ENCODE results near the gene CORO6. TPM values are rescaled to one million over a fixed set of nuclear protein-coding genes. Genes with fewer than 3 reads are reported as not detected.
A peak's percentile ranks its signal among the peaks of the same experiment; 100 is the strongest.

Gene CORO6
- total and polyA plus RNA-seq, 2 of the 13 experiments (the other 11 are each of a cell fraction or from before 2014, with no cell fraction given) = 0.42 to 0.82 TPM

DNA sequence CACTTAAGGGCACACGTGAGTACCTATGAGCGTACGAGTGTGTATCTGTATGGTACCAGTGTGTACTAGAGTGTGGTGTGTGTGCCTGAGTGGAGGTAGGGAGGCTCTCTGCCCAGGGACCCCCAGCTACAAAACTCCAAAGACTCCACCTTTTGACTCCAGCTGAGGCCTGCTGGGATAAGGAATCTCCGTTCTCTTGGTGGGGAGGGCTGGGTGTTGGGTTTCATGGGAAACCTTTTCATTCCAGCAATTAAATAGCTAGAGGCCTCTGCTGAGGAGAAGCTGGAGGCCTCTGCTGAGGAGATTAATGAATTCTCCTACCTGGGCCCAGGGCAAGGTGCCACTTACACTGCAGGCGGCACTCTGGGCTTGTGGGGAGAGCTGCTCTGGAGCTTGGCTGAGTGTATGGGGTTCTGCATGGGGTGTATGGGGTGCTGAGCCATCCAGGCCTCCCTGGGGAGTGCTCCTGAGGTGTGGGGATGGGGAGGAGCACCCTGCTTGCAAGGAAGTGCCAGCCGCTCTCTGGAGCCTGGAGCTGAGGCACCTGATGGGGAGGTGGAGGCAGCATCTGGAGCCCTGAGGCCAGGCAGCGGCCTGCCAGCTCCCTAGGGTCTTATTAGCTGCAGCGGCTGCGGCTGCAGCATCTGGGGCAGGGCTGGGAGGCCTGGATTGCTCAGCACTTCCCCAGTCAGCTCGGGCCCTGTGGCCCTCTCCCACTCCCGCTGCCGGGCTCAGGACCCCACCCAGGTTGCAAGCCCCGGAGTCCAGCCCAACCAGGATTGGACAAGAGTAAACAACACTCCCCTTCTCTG lies 25.1 kb downstream of the CORO6 start:
- H3K27me3 ChIP-seq (ENCODE audit: control insufficient read depth in 1 of 2, insufficient read depth in 2 of 2, low read length in 2 of 2) = peaks cover 3 to 33% of the 10 kb centered on the region in 2 experiments; a peak in 3 of 5 replicates
- no TSS peak for BruUV-seq (replicated peaks)
- no peaks in the 10 kb centered on the region for H3K36me3 ChIP-seq (replicated peaks in 1 of 2; ENCODE audit: control insufficient read depth in 1 of 2, insufficient read depth in 2 of 2, low read length in 2 of 2)
- ChIA-PET POLR2A (no interaction called here), CTCF (ENCODE audit: low intra/inter-chr PET ratio, low total read pairs) (no interaction called here)
- in situ Hi-C loops (cut with HindIII; ENCODE audit: extremely low pct_ligation_motif_present, low pct_unique_long_range_greater_than_20kb) (no loop called here), intact Hi-C loops (cut with micrococcal nuclease; ENCODE audit: unreplicated experiment) (loop anchor here (10.0 kb wide), 1 partner anchor 223 kb away; no protein-coding TSS in a partner anchor)
- TF ChIP-seq ZKSCAN1 (IDR thresholded peaks at IDR 0.05; ENCODE audit: low read length) = no peak
- TF ChIP-seq ZNF263 (CRISPR knock-in tag; IDR thresholded peaks at IDR 0.05) = peak; percentile 47; the same call in 1 of the 2 replicates
- no peak for TF ChIP-seq ZNF512 (CRISPR knock-in tag; IDR thresholded peaks at IDR 0.05)
- H3K4me1 ChIP-seq (ENCODE audit: insufficient read depth, low read length) = peaks cover 43% of the 10 kb centered on the region
- H3K9me3 ChIP-seq (ENCODE audit: low read length) = no peaks in the 10 kb centered on the region
- H4K20me1 ChIP-seq (ENCODE audit: insufficient read depth, low read length) = no peaks in the 10 kb centered on the region
- no peak overlapping the region for H3K27ac ChIP-seq (ENCODE audit: extremely low read length, insufficient read depth, low read length)
- no peak overlapping the region for H3K4me3 ChIP-seq (replicated peaks in 1 of 3; ENCODE audit: insufficient read depth in 1 of 3, low read depth in 2 of 3, low read length in 3 of 3)
- no peak for ATAC-seq
- no peak overlapping the region for H3K4me2 ChIP-seq (ENCODE audit: low read depth, low read length)
- no peak overlapping the region for H3K9ac ChIP-seq (ENCODE audit: insufficient read depth, low read depth, low read length)
- no peak overlapping the region for H2AFZ ChIP-seq (ENCODE audit: low read length)
- DNase-seq (ENCODE audit: low spot score) = no peak
- no peaks in the 10 kb centered on the region for H3K79me2 ChIP-seq (ENCODE audit: insufficient read depth, low read length)
- WGBS (ENCODE audit: low lambda C conversion rate) = 34% methylated on average over 5 of the region's 13 CpGs
- no peak for FAIRE-seq

DNA sequence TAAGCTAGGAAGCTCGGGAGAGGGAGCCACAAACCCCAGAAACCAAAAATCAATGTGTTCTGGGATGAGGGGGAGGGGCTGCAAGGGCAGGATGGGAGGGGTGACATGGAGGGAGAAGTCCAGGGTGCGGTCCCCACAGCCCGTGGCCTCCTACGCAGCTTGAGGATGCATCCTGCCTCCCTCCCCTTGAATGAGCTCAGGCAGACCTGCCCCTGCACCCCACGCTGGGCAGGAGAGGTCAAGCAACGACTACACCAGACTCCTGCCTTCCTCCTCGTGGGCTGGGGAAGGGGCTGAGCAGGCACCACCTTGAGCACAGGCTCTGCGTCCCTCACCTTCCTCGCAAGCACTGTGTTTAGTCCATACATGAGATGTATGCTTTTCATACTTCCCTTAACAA lies 25.9 kb downstream of the CORO6 start:
- POLR2A ChIA-PET = no interaction called here
- intact Hi-C loops (cut with micrococcal nuclease; ENCODE audit: unreplicated experiment) = loop anchor here (10.0 kb wide), 1 partner anchor 222 kb away; no protein-coding TSS in a partner anchor
- TF ChIP-seq TCF12 (IDR thresholded peaks at IDR 0.05) (no peak), TCF12 (CRISPR knock-in tag; IDR thresholded peaks at IDR 0.05) (no peak), U2AF2 (IDR thresholded peaks at IDR 0.05; ENCODE audit: low read depth, low read length) (no peak), MLLT10 (CRISPR knock-in tag; IDR thresholded peaks at IDR 0.05) (no peak), ZFP41 (CRISPR knock-in tag; IDR thresholded peaks at IDR 0.05; ENCODE audit: borderline replicate concordance) (no peak), TFAP4 (IDR thresholded peaks at IDR 0.05; ENCODE audit: borderline replicate concordance, low read depth) (no peak), ZC3H4 (CRISPR knock-in tag; IDR thresholded peaks at IDR 0.05; ENCODE audit: borderline replicate concordance) (no peak), ZNF354B (CRISPR knock-in tag; IDR thresholded peaks at IDR 0.05) (no peak), ZNF446 (CRISPR knock-in tag; IDR thresholded peaks at IDR 0.05) (no peak), CREB1 (IDR thresholded peaks at IDR 0.05) (no peak), CREB1 (CRISPR knock-in tag; IDR thresholded peaks at IDR 0.05) (no peak)
- TF ChIP-seq, protein P1, sequence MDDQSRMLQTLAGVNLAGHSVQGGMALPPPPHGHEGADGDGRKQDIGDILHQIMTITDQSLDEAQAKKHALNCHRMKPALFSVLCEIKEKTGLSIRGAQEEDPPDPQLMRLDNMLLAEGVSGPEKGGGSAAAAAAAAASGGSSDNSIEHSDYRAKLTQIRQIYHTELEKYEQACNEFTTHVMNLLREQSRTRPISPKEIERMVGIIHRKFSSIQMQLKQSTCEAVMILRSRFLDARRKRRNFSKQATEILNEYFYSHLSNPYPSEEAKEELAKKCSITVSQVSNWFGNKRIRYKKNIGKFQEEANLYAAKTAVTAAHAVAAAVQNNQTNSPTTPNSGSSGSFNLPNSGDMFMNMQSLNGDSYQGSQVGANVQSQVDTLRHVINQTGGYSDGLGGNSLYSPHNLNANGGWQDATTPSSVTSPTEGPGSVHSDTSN (CRISPR knock-in tag; IDR thresholded peaks at IDR 0.05; ENCODE audit: borderline replicate concordance) = no peak

More for the DNA sequence above, 25.9 kb downstream of the CORO6 start:
- in situ Hi-C loops (cut with HindIII; ENCODE audit: extremely low pct_ligation_motif_present, low pct_unique_long_range_greater_than_20kb) = no loop called here
- no peaks in the 10 kb centered on the region for H3K79me2 ChIP-seq (ENCODE audit: insufficient read depth, low read length)
- H3K4me1 ChIP-seq (ENCODE audit: insufficient read depth, low read length) = peaks cover 51% of the 10 kb centered on the region
- CTCF ChIA-PET (ENCODE audit: low intra/inter-chr PET ratio, low total read pairs) = no interaction called here
- H3K36me3 ChIP-seq (replicated peaks in 1 of 2; ENCODE audit: control insufficient read depth in 1 of 2, insufficient read depth in 2 of 2, low read length in 2 of 2) = no peaks in the 10 kb centered on the region
- no peak overlapping the region for H3K27ac ChIP-seq (ENCODE audit: extremely low read length, insufficient read depth, low read length)
- H4K20me1 ChIP-seq (ENCODE audit: insufficient read depth, low read length) = no peaks in the 10 kb centered on the region
- ATAC-seq = no peak
- no peak overlapping the region for H3K9ac ChIP-seq (ENCODE audit: insufficient read depth, low read depth, low read length)
- no peak for DNase-seq (ENCODE audit: low spot score)
- no TSS peak for BruUV-seq (replicated peaks)
- H3K4me2 ChIP-seq (ENCODE audit: low read depth, low read length) = no peak overlapping the region
- H3K4me3 ChIP-seq (replicated peaks in 1 of 3; ENCODE audit: insufficient read depth in 1 of 3, low read depth in 2 of 3, low read length in 3 of 3) = no peak overlapping the region
- H2AFZ ChIP-seq (ENCODE audit: low read length) = no peak overlapping the region
- no peaks in the 10 kb centered on the region for H3K9me3 ChIP-seq (ENCODE audit: low read length)
- H3K27me3 ChIP-seq (ENCODE audit: control insufficient read depth in 1 of 2, insufficient read depth in 2 of 2, low read length in 2 of 2) = peaks cover 3 to 33% of the 10 kb centered on the region in 2 experiments; a peak in 3 of 5 replicates
- 36% methylated on average over 4 of the region's 9 CpGs for WGBS (ENCODE audit: low lambda C conversion rate)
- no peak for FAIRE-seq
